Measurements from ENCODE around the gene ACOX1.

Gene ACOX1

DNA sequence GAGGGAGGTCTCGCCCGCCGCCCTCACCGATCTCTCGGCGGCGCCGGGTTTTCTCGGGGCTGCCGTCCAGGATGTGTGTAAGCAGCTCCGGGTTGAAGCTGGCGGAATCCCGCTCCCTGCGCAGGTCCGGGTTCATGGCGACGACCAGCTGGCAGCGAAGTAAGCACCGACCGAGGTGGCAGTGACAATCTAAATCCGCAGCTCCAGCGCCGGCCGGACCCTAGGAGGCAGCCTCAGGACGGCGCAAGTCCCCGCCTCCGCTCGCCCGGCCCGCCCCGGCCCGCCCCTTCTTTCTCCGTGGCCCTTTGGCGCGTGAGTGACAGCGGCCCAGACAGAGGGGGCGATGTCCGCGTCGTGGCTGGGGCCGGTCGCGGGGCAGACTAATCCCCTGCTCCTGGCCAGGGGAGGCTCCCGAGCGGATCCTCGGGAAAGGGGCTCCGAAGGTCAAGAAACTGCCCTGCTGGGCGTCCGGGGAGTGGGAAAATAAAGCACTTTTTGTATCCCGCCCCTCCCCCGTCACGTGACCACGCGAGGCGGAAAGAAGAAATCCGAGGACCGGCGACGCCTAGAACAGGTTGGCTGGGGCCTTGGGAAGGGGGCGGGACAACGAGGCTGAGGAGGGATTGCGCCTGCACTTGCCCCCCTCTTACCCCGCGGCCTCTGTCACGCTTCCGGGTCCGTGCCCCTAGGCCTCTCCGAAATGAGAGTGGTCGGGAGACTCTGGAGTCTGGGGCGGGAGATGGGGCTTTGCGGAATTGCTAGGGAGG lies at the start of gene ACOX1, which contains the start of gene TEN1:
ACOX1 (minus strand) TSS at position 229 of the 767 bp plus-strand sequence; CDS start at position 136, 93 bp downstream.
TEN1 (plus strand) TSS at position 303 of the 767 bp plus-strand sequence. CDS start 6,953 bp downstream, outside the sequence.
- H3K4me1 Mint-ChIP-seq: peaks cover 66% of the 10 kb centered on the region

GRCh38 chr17:76027159-76027839 lies 48.3 kb upstream of the ACOX1 start, which contains the start of gene EVPL:
EVPL (minus strand) TSS chr17:76027306; CDS start chr17:76027198, 108 bp downstream.
- H3K27me3 Mint-ChIP-seq (ENCODE audit: low read depth, poor library complexity): peaks cover 9% of the 10 kb centered on the region

More for the DNA sequence above, at the start of gene ACOX1, which contains the start of gene TEN1:
- H3K27me3 Mint-ChIP-seq (ENCODE audit: low read depth, poor library complexity): peaks cover 2% of the 10 kb centered on the region
- H3K36me3 Mint-ChIP-seq (ENCODE audit: low read depth): peaks cover 19% of the 10 kb centered on the region
- no peak for TF ChIP-seq CTCF (IDR thresholded peaks at IDR 0.05)
- peak; percentile 95 for DNase-seq
- no peaks in the 10 kb centered on the region for H3K9me3 Mint-ChIP-seq
- H3K27ac Mint-ChIP-seq: peak within 1 kb of the TSS; percentile 100
- H3K4me3 Mint-ChIP-seq: peak within 1 kb of the TSS; percentile 94

DNA sequence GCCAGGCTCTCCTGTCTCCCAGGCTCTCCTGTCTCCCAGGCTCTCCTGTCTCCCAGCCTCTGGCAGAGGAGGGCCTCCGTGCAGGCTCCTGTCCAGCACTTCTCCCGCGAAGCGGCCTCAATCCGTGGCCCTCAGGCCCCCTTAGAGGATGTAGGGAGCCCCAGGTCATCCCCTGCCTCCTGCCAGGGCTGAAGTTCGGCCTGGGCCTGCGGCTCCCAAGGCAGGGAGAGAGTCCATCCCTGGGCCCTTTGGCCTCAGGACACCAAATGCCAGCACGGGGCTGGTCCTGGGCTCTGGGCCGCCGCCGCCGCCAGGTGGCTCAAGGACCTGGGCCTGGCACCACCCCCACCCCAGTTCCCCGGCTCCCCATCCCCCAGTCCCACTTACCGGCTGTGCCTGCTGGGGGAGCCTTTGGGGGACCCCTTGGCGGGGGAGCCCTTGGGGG lies 47.8 kb upstream of the ACOX1 start:
- no peak for TF ChIP-seq CTCF (IDR thresholded peaks at IDR 0.05)
- H3K27me3 Mint-ChIP-seq (ENCODE audit: low read depth, poor library complexity): peaks cover 9% of the 10 kb centered on the region
- H3K36me3 Mint-ChIP-seq (ENCODE audit: low read depth): no peaks in the 10 kb centered on the region
- H3K9me3 Mint-ChIP-seq: no peaks in the 10 kb centered on the region
- DNase-seq: no peak
- H3K27ac Mint-ChIP-seq: no peak overlapping the region
- peaks cover 52% of the 10 kb centered on the region for H3K4me1 Mint-ChIP-seq
- no peak overlapping the region for H3K4me3 Mint-ChIP-seq

More at GRCh38 chr17:76027159-76027839, 48.3 kb upstream of the ACOX1 start, which contains the start of gene EVPL:
- no peak within 1 kb of the TSS for H3K4me3 Mint-ChIP-seq
- H3K36me3 Mint-ChIP-seq (ENCODE audit: low read depth): no peaks in the 10 kb centered on the region
- H3K9me3 Mint-ChIP-seq: no peaks in the 10 kb centered on the region
- no peak within 1 kb of the TSS for H3K27ac Mint-ChIP-seq
- peaks cover 52% of the 10 kb centered on the region for H3K4me1 Mint-ChIP-seq
- no peak for TF ChIP-seq CTCF (IDR thresholded peaks at IDR 0.05)
- no peak for DNase-seq

DNA sequence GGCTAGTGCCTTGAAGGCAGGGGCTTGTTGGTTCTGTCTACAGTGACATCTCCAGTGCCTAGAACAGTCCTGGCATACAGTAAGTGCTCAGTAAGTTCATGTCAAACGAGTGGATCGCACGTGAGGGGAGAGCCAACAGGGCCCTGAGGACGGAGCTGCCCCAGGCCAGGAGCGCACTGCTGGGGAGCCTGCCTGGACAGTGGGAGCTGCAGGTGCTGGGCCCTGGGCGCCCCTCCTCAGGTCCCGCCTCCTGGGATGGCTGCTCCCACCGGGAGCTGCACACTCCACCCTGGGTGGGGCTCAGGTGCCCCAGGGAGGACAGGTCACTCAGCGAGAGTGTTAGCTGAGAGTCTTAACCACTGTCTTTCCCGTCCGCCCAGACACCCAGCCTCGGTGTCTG lies 46.3 kb upstream of the ACOX1 start:
- H3K9me3 Mint-ChIP-seq: no peaks in the 10 kb centered on the region
- H3K27ac Mint-ChIP-seq: no peak overlapping the region
- no peak overlapping the region for H3K4me3 Mint-ChIP-seq
- TF ChIP-seq CTCF (IDR thresholded peaks at IDR 0.05): no peak
- no peaks in the 10 kb centered on the region for H3K36me3 Mint-ChIP-seq (ENCODE audit: low read depth)
- H3K27me3 Mint-ChIP-seq (ENCODE audit: low read depth, poor library complexity): peaks cover 9% of the 10 kb centered on the region
- peaks cover 53% of the 10 kb centered on the region for H3K4me1 Mint-ChIP-seq
- DNase-seq: no peak

DNA sequence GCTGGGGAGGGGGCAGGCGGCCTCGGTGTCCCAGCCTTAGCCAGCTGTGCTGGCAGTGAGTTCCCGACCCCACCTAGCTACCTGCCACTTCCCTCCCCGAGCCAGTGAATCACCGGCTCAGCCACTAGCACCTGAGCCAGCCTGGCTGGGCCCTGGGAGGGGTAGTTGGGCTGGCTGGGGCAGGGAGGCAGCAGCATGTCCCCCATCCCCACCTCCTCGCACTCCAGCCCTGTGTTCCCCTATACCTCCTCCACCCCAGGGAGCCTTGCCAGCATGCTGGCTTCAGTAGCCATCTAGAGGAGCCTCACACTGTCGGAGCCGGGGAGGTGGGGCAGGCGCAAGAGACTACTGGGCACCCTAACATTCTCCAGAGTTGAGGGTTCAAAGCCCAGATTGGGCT lies 45.4 kb upstream of the ACOX1 start:
- Mint-ChIP-seq H3K27ac (no peak overlapping the region), H3K9me3 (no peaks in the 10 kb centered on the region), H3K36me3 (ENCODE audit: low read depth) (no peaks in the 10 kb centered on the region), H3K27me3 (ENCODE audit: low read depth, poor library complexity) (peaks cover 15% of the 10 kb centered on the region), H3K4me1 (peaks cover 53% of the 10 kb centered on the region), H3K4me3 (no peak overlapping the region)
- TF ChIP-seq CTCF (IDR thresholded peaks at IDR 0.05): no peak
- no peak for DNase-seq
